Measurements from ENCODE around the gene LEF1.

Gene LEF1

GRCh38 chr4:108201774-108202173 is 33.0 kb upstream of the LEF1 start:
- no peaks in the 10 kb centered on the region for H3K36me3 ChIP-seq (ENCODE audit: insufficient read depth, low read length)
- H3K79me2 ChIP-seq (ENCODE audit: control insufficient read depth, insufficient read depth, low read length, unreplicated experiment) = no peaks in the 10 kb centered on the region
- no peak overlapping the region for H3K27ac ChIP-seq (ENCODE audit: low read depth, low read length)
- H2AFZ ChIP-seq (ENCODE audit: low read length, unreplicated experiment) = no peak overlapping the region
- H3K27me3 ChIP-seq (ENCODE audit: insufficient read depth, low read length) = no peaks in the 10 kb centered on the region
- H3K4me3 ChIP-seq (ENCODE audit: low read depth, low read length) = no peak overlapping the region
- no peaks in the 10 kb centered on the region for H3K4me1 ChIP-seq (ENCODE audit: control insufficient read depth, insufficient read depth, low read length, unreplicated experiment)

DNA sequence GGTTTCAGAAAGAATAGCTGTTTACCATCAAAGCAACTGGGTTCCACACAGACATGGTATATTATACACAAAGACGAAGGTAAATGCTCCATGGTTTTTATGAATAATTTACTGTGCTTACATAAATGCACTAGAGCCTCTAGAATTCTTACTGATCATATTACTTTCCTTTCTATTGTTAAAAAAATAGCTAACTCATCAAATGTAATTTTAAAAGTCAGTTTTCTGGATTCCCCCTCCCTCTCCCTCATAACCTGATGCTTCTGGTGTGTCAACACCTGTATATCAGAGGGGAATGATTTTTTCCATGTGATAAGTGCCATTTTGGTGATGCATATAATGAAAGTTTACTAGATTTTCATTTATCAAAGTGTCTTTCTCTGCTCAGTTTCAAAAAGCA is 31.1 kb upstream of the LEF1 start:
- no peak overlapping the region for H2AFZ ChIP-seq (ENCODE audit: low read length, unreplicated experiment)
- no peaks in the 10 kb centered on the region for H3K36me3 ChIP-seq (ENCODE audit: insufficient read depth, low read length)

GRCh38 chr4:108193886-108194672 is 25.3 kb upstream of the LEF1 start:
- Histone ChIP-seq H3K79me2 (ENCODE audit: control insufficient read depth, insufficient read depth, low read length, unreplicated experiment) (no peaks in the 10 kb centered on the region), H3K27me3 (ENCODE audit: insufficient read depth, low read length) (peaks cover 6% of the 10 kb centered on the region; the same call in 1 of the 2 replicates), H3K4me3 (ENCODE audit: low read depth, low read length) (no peak overlapping the region), H3K27ac (ENCODE audit: low read depth, low read length) (no peak overlapping the region), H3K36me3 (ENCODE audit: insufficient read depth, low read length) (no peaks in the 10 kb centered on the region), H2AFZ (ENCODE audit: low read length, unreplicated experiment) (no peak overlapping the region), H3K4me1 (ENCODE audit: control insufficient read depth, insufficient read depth, low read length, unreplicated experiment) (no peaks in the 10 kb centered on the region)

More for the DNA sequence above, 31.1 kb upstream of the LEF1 start:
- Histone ChIP-seq H3K4me3 (ENCODE audit: low read depth, low read length) (no peak overlapping the region), H3K79me2 (ENCODE audit: control insufficient read depth, insufficient read depth, low read length, unreplicated experiment) (no peaks in the 10 kb centered on the region), H3K27me3 (ENCODE audit: insufficient read depth, low read length) (no peaks in the 10 kb centered on the region), H3K27ac (ENCODE audit: low read depth, low read length) (no peak overlapping the region), H3K4me1 (ENCODE audit: control insufficient read depth, insufficient read depth, low read length, unreplicated experiment) (no peaks in the 10 kb centered on the region)

DNA sequence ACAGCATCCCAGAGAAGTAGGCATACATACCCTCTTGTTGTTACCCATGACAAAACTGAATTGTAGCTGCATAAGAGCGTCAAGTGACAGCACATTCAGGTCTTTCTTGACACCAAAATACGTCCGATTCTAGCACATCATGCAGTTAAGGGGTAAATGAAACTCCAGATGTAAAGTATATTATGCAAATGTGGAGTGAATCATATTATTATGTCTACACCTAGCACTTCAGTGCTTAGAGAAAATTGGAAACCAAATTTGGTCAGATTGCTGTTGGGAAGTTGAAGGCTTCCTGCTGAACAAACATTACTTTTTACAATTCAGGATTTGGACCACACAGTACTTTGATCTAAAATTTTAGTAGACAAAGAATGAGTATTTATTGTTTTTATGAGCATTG is 24.2 kb upstream of the LEF1 start:
- Histone ChIP-seq H3K4me3 (ENCODE audit: low read depth, low read length) (no peak overlapping the region), H3K36me3 (ENCODE audit: insufficient read depth, low read length) (no peaks in the 10 kb centered on the region), H3K27ac (ENCODE audit: low read depth, low read length) (no peak overlapping the region), H3K79me2 (ENCODE audit: control insufficient read depth, insufficient read depth, low read length, unreplicated experiment) (no peaks in the 10 kb centered on the region), H2AFZ (ENCODE audit: low read length, unreplicated experiment) (no peak overlapping the region), H3K27me3 (ENCODE audit: insufficient read depth, low read length) (peaks cover 9% of the 10 kb centered on the region; the same call in 1 of the 2 replicates), H3K4me1 (ENCODE audit: control insufficient read depth, insufficient read depth, low read length, unreplicated experiment) (no peaks in the 10 kb centered on the region)

DNA sequence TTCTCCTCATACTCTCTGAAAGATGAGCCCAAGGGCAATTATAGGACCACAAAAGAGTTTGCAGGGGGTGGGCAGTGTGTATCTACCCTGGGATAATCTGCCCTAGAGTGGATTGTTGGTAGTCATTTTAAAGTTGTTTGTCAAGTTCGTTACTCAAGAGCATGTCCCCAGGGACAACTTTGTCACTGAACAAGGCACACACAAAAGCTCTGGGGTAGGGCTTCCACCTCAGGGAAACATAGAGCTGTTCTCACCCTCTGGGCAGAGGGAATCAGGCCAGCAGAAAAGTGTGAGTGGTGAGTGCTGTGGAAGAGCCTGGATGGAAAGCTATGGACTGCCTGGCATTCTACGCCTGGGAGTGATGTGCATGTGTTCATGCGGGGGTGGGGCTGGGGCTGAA is 23.3 kb upstream of the LEF1 start:
- Histone ChIP-seq H3K27ac (ENCODE audit: low read depth, low read length) (no peak overlapping the region), H2AFZ (ENCODE audit: low read length, unreplicated experiment) (no peak overlapping the region)

GRCh38 chr4:108191269-108191914 is 22.7 kb upstream of the LEF1 start:
- no peak overlapping the region for H3K27ac ChIP-seq (ENCODE audit: low read depth, low read length)
- H3K4me1 ChIP-seq (ENCODE audit: control insufficient read depth, insufficient read depth, low read length, unreplicated experiment) = no peaks in the 10 kb centered on the region
- peaks cover 9% of the 10 kb centered on the region; the same call in 1 of the 2 replicates for H3K27me3 ChIP-seq (ENCODE audit: insufficient read depth, low read length)
- no peaks in the 10 kb centered on the region for H3K36me3 ChIP-seq (ENCODE audit: insufficient read depth, low read length)
- no peaks in the 10 kb centered on the region for H3K79me2 ChIP-seq (ENCODE audit: control insufficient read depth, insufficient read depth, low read length, unreplicated experiment)
- H2AFZ ChIP-seq (ENCODE audit: low read length, unreplicated experiment) = no peak overlapping the region
- H3K4me3 ChIP-seq (ENCODE audit: low read depth, low read length) = no peak overlapping the region

More for the DNA sequence above, 23.3 kb upstream of the LEF1 start:
- Histone ChIP-seq H3K36me3 (ENCODE audit: insufficient read depth, low read length) (no peaks in the 10 kb centered on the region), H3K4me1 (ENCODE audit: control insufficient read depth, insufficient read depth, low read length, unreplicated experiment) (no peaks in the 10 kb centered on the region), H3K79me2 (ENCODE audit: control insufficient read depth, insufficient read depth, low read length, unreplicated experiment) (no peaks in the 10 kb centered on the region), H3K4me3 (ENCODE audit: low read depth, low read length) (no peak overlapping the region), H3K27me3 (ENCODE audit: insufficient read depth, low read length) (peaks cover 9% of the 10 kb centered on the region; the same call in 1 of the 2 replicates)

DNA sequence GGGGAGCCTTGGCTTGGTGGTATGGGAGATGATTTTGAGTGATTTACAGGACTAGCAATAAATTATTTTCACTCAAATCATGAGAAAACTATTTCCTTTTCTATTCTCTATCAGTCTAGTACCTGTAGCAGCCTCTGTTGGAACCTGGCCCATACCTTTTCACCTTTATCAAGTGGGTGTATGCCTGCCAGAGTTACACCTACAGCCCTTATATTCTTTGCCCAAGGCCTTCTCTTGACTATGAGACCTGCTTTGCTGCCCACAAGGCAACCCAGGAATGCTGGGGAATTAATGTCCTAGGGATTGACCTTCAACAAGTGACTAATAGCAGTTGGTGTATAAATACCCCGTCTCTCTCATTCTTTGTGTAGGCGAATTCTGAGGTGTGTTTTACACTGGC is 20.0 kb upstream of the LEF1 start:
- H3K27me3 ChIP-seq (ENCODE audit: insufficient read depth, low read length) = peaks cover 13% of the 10 kb centered on the region
- no peaks in the 10 kb centered on the region for H3K36me3 ChIP-seq (ENCODE audit: insufficient read depth, low read length)
- no peak overlapping the region for H3K4me3 ChIP-seq (ENCODE audit: low read depth, low read length)
- no peak overlapping the region for H3K27ac ChIP-seq (ENCODE audit: low read depth, low read length)
- H3K4me1 ChIP-seq (ENCODE audit: control insufficient read depth, insufficient read depth, low read length, unreplicated experiment) = no peaks in the 10 kb centered on the region
- no peaks in the 10 kb centered on the region for H3K79me2 ChIP-seq (ENCODE audit: control insufficient read depth, insufficient read depth, low read length, unreplicated experiment)
- no peak overlapping the region for H2AFZ ChIP-seq (ENCODE audit: low read length, unreplicated experiment)

- H3K27me3 ChIP-seq (ENCODE audit: insufficient read depth, low read length) = peaks cover 19% of the 10 kb centered on the region
These were observed 16.5 kb upstream of the LEF1 start for GRCh38 chr4:108185252-108185651.

DNA sequence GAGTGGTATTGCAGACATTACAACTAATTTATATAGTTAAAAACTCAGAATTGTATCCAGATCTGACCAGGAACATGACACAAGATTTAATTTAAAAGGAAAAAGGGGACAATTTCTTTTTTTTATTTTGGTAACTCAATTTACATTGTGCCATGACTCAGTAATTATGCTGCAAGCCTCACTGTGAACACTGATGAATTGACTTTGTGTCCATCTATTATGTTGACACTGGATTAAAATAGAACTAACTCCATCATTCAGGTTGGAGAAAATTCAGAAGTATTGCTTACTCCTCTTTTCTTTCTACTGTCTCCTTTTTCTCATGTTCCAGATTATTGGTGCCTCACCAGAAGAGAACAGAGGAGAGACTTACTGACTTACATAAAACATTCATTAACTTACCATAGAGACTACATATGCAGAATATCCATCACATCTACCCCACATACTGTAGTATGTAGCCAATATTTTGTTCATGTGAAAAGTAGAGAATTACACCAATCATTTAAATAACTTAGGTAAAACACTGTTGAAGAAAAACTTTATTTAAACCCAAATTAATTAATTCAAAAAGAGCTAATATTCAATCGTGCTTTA is 15.8 kb upstream of the LEF1 start:
- H3K4me3 ChIP-seq (ENCODE audit: low read depth, low read length) = no peak overlapping the region
- no peaks in the 10 kb centered on the region for H3K4me1 ChIP-seq (ENCODE audit: control insufficient read depth, insufficient read depth, low read length, unreplicated experiment)
- H3K27me3 ChIP-seq (ENCODE audit: insufficient read depth, low read length) = peaks cover 18% of the 10 kb centered on the region

More at GRCh38 chr4:108185252-108185651, 16.5 kb upstream of the LEF1 start:
- H3K4me3 ChIP-seq (ENCODE audit: low read depth, low read length) = no peak overlapping the region
- H2AFZ ChIP-seq (ENCODE audit: low read length, unreplicated experiment) = no peak overlapping the region
- H3K79me2 ChIP-seq (ENCODE audit: control insufficient read depth, insufficient read depth, low read length, unreplicated experiment) = no peaks in the 10 kb centered on the region
- no peaks in the 10 kb centered on the region for H3K36me3 ChIP-seq (ENCODE audit: insufficient read depth, low read length)
- no peaks in the 10 kb centered on the region for H3K4me1 ChIP-seq (ENCODE audit: control insufficient read depth, insufficient read depth, low read length, unreplicated experiment)
- H3K27ac ChIP-seq (ENCODE audit: low read depth, low read length) = no peak overlapping the region

DNA sequence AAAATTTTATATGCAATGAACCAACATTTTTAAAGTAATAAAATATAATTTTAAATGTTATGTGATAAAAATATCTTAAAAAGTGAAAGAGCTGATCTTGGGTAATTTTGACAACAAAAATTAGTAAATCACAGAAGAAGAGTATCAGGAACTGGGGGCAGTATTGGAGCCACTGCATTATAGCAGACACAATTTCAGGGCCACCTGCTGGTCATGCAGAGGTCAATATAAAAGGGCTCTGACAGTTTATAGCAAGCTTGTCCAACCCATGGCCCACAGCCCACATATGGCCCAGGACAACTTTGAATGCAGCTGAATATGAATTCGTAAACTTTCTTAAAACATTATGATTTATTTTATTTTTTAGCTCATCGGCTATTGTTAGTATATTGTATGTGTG is 13.0 kb upstream of the LEF1 start:
- H2AFZ ChIP-seq (ENCODE audit: low read length, unreplicated experiment) = no peak overlapping the region
- H3K4me3 ChIP-seq (ENCODE audit: low read depth, low read length) = no peak overlapping the region
- H3K36me3 ChIP-seq (ENCODE audit: insufficient read depth, low read length) = no peaks in the 10 kb centered on the region
- H3K27ac ChIP-seq (ENCODE audit: low read depth, low read length) = no peak overlapping the region
- no peaks in the 10 kb centered on the region for H3K79me2 ChIP-seq (ENCODE audit: control insufficient read depth, insufficient read depth, low read length, unreplicated experiment)
- H3K4me1 ChIP-seq (ENCODE audit: control insufficient read depth, insufficient read depth, low read length, unreplicated experiment) = no peaks in the 10 kb centered on the region
- H3K27me3 ChIP-seq (ENCODE audit: insufficient read depth, low read length) = peaks cover 16% of the 10 kb centered on the region

More for the DNA sequence above, 15.8 kb upstream of the LEF1 start:
- H2AFZ ChIP-seq (ENCODE audit: low read length, unreplicated experiment) = no peak overlapping the region
- H3K79me2 ChIP-seq (ENCODE audit: control insufficient read depth, insufficient read depth, low read length, unreplicated experiment) = no peaks in the 10 kb centered on the region
- no peak overlapping the region for H3K27ac ChIP-seq (ENCODE audit: low read depth, low read length)
- no peaks in the 10 kb centered on the region for H3K36me3 ChIP-seq (ENCODE audit: insufficient read depth, low read length)

Data from ACC112 (cell line).